ENCODE results near the gene HSD3B7.
A peak's percentile ranks its signal among the peaks of the same experiment; 100 is the strongest.

The HSD3B7 gene

GRCh38 chr16:30997725-30998711, 13.0 kb downstream of the HSD3B7 start (continued):
- no peak for TF ChIP-seq ZNF449 (tag by site-specific recombination; IDR thresholded peaks at IDR 0.05)
- TF ChIP-seq INSM2 (tag by site-specific recombination; IDR thresholded peaks at IDR 0.05), result no peak
- TF ChIP-seq ZNF302 (tag by site-specific recombination; IDR thresholded peaks at IDR 0.05; ENCODE audit: low read depth), result no peak
- TF ChIP-seq ZBTB48 (tag by site-specific recombination; IDR thresholded peaks at IDR 0.05), result no peak
- TF ChIP-seq ZNF76 (tag by site-specific recombination; IDR thresholded peaks at IDR 0.05; ENCODE audit: borderline replicate concordance, low read depth), result no peak
- no peak for TF ChIP-seq OSR2 (tag by site-specific recombination; IDR thresholded peaks at IDR 0.05)
- no peak for TF ChIP-seq ZNF114 (tag by site-specific recombination; IDR thresholded peaks at IDR 0.05)
- no peak for TF ChIP-seq ZNF510 (tag by site-specific recombination; IDR thresholded peaks at IDR 0.05; ENCODE audit: insufficient replicate concordance)
- TF ChIP-seq ZNF544 (tag by site-specific recombination; IDR thresholded peaks at IDR 0.05), result no peak
- TF ChIP-seq ZSCAN30 (tag by site-specific recombination; IDR thresholded peaks at IDR 0.05), result no peak
- peak; percentile 40; the same call in 1 of the 2 replicates for TF ChIP-seq PRDM10 (tag by site-specific recombination; IDR thresholded peaks at IDR 0.05)
- no peak for TF ChIP-seq ZNF37A (tag by site-specific recombination; IDR thresholded peaks at IDR 0.05)
- TF ChIP-seq, protein P1, sequence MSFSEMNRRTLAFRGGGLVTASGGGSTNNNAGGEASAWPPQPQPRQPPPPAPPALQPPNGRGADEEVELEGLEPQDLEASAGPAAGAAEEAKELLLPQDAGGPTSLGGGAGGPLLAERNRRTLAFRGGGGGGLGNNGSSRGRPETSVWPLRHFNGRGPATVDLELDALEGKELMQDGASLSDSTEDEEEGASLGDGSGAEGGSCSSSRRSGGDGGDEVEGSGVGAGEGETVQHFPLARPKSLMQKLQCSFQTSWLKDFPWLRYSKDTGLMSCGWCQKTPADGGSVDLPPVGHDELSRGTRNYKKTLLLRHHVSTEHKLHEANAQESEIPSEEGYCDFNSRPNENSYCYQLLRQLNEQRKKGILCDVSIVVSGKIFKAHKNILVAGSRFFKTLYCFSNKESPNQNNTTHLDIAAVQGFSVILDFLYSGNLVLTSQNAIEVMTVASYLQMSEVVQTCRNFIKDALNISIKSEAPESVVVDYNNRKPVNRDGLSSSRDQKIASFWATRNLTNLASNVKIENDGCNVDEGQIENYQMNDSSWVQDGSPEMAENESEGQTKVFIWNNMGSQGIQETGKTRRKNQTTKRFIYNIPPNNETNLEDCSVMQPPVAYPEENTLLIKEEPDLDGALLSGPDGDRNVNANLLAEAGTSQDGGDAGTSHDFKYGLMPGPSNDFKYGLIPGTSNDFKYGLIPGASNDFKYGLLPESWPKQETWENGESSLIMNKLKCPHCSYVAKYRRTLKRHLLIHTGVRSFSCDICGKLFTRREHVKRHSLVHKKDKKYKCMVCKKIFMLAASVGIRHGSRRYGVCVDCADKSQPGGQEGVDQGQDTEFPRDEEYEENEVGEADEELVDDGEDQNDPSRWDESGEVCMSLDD (tag by site-specific recombination; IDR thresholded peaks at IDR 0.05), result no peak
- TF ChIP-seq, protein P2, sequence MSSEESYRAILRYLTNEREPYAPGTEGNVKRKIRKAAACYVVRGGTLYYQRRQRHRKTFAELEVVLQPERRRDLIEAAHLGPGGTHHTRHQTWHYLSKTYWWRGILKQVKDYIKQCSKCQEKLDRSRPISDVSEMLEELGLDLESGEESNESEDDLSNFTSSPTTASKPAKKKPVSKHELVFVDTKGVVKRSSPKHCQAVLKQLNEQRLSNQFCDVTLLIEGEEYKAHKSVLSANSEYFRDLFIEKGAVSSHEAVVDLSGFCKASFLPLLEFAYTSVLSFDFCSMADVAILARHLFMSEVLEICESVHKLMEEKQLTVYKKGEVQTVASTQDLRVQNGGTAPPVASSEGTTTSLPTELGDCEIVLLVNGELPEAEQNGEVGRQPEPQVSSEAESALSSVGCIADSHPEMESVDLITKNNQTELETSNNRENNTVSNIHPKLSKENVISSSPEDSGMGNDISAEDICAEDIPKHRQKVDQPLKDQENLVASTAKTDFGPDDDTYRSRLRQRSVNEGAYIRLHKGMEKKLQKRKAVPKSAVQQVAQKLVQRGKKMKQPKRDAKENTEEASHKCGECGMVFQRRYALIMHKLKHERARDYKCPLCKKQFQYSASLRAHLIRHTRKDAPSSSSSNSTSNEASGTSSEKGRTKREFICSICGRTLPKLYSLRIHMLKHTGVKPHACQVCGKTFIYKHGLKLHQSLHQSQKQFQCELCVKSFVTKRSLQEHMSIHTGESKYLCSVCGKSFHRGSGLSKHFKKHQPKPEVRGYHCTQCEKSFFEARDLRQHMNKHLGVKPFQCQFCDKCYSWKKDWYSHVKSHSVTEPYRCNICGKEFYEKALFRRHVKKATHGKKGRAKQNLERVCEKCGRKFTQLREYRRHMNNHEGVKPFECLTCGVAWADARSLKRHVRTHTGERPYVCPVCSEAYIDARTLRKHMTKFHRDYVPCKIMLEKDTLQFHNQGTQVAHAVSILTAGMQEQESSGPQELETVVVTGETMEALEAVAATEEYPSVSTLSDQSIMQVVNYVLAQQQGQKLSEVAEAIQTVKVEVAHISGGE (tag by site-specific recombination; conservative IDR thresholded peaks at IDR 0.05; ENCODE audit: low read depth), result no peak
- TF ChIP-seq SP2 (tag by site-specific recombination; IDR thresholded peaks at IDR 0.05), result no peak
- TF ChIP-seq ZSCAN23 (tag by site-specific recombination; IDR thresholded peaks at IDR 0.05), result no peak
- 0 out of 2 replicates have a peak, but pooled peaks have one; percentile 10 for TF ChIP-seq ZNF629 (tag by site-specific recombination; IDR thresholded peaks at IDR 0.05)
- TF ChIP-seq ZNF138 (tag by site-specific recombination; IDR thresholded peaks at IDR 0.05; ENCODE audit: borderline replicate concordance), result no peak
- TF ChIP-seq GLI4 (tag by site-specific recombination; IDR thresholded peaks at IDR 0.05), result no peak
- no peak for TF ChIP-seq ZNF654 (tag by site-specific recombination; IDR thresholded peaks at IDR 0.05; ENCODE audit: low read depth)
- TF ChIP-seq, protein P3, sequence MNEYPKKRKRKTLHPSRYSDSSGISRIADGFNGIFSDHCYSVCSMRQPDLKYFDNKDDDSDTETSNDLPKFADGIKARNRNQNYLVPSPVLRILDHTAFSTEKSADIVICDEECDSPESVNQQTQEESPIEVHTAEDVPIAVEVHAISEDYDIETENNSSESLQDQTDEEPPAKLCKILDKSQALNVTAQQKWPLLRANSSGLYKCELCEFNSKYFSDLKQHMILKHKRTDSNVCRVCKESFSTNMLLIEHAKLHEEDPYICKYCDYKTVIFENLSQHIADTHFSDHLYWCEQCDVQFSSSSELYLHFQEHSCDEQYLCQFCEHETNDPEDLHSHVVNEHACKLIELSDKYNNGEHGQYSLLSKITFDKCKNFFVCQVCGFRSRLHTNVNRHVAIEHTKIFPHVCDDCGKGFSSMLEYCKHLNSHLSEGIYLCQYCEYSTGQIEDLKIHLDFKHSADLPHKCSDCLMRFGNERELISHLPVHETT (tag by site-specific recombination; IDR thresholded peaks at IDR 0.05), result 0 out of 2 replicates have a peak, but pooled peaks have one; percentile 13
- TF ChIP-seq GLIS2 (tag by site-specific recombination; IDR thresholded peaks at IDR 0.05), result peak; percentile 45; the same call in 1 of the 2 replicates
